HG02970 (cell line): ENCODE measurements around the gene KCNJ16.

Experiments
- ATAC-seq: cut with Tn5 transposase; IDR thresholded peaks from one replicate; pipeline ENCODE4 v1.9.1; 2021; ENCODE audit warnings: mild to moderate bottlenecking, moderate library complexity, moderate number of reproducible peaks; ENCODE audit not compliant: unreplicated experiment, low FRiP score

The KCNJ16 gene

DNA sequence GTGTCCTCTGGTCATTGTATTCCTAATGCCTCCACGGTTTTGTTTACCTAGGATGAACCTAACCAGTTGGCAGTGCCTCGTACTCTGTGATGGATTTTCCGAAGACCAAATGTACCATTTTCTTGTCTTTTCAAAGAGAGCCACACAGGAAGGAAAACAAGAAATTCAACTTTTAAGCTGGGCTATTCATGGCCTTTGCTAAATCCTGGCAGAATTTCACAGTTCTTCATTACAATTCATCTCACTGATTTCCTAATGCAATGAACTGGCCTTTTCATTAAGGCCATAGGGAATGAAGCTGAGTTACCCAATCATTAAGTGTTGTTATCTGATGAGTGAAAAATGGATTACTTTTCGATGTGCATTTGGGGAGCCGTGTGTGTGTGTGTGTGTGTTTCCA is 7.9 kb upstream of the KCNJ16 start:
- no peak for ATAC-seq

DNA sequence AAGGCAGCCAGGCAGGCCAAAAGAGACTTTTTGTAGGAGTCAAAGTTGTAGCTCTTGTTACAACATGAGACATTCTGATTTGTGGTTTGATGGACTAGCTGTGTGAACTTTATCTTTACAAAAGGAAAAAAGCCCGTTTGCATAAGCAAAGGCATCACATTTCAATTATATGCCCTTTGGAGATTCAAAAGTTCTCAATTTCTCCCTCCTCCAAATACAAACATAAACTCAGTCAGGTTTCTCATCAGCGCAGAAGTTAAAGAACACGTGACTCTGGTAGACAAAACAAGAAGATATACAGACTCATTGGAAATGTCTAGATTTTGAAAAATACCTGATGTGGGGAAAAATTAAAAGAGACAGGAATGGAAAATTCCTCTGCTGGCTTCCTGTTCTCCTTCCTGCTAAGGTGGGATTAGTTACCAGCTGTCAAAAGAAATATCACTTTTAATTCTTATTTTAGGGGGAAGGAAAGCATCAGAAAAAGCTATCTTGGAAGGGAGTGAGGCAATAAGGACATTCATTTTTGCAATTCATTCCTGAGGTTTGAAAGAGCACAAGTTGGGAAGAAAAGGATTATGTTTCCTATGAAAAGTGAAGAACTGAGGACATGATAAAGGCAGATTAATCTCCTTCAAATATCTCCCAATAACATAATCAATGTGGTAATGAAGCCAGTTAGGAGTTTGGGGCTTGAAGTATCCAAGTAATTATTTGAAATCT is 4.6 kb upstream of the KCNJ16 start:
- no peak for ATAC-seq

DNA sequence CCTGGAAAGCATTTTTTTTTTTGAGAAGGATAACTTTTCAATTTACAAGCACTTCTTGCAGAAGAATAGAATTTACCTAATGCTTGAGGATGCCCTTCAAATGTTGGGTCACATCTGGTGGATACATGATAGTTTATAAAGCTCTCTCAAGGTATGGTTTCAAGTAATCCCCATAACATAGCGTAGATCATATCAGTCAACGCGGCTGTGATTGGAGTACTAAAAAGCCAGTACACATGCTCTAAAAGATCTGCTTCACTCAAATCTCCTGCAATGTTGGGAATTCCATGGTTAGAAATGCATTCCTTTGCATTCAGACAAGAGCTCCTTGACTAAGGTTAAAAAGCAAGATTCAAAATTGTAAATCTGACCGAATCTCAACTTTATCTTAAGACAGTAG is 3.9 kb upstream of the KCNJ16 start:
- ATAC-seq = no peak

DNA sequence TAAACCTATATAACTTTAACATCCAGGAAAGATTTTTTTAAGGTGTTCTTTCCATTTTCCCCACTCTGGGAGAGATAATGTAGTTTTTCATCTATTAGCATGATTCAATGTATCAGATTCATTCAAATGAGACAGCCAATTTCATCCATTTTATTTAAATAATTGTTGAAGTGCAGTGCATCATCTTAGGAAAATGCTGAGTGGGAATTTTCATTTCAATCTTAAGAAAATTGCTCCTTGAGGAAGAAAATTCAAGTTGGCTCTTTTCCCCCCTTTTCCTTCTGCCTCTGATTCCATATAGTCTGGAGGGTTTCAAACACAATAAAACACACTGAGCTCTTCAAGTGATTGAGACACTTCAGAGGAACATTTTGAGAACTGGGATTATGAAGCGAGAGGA is 3.4 kb upstream of the KCNJ16 start:
- no peak for ATAC-seq

DNA sequence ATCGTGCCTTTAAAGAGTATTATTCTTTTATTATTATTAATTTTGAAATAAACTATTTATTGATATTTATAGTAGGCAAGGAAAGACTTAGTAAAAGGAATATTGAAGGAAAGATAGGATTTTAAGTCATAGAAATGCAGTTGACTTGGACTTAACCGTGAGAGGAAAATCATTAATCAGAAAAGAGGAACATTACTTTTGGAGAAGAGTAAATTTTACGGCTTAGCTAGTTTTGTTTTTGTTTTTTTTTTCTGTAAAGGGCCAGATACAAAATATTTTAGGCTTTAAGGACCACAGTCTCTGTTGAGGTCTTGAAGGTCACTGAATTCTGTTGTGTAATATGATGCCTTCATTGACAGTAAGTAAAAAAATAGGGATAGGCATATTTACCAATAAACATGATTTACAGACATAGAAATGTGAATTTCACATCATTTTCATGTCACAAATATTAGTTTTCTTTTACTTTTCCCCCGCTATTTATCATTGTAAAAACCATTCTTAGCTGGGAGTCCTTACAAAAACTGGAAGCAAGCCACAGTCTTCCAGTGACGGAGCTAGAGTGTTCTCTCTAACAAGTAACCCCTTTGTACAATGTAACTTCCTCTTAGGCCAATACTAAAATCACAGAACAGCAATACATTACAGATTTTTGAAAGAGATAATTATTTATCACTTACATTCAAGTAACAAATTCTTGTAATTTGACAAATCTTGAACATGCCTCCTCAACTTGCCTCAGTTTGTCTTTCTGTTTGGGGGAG is 2.3 kb upstream of the KCNJ16 start:
- no peak for ATAC-seq

DNA sequence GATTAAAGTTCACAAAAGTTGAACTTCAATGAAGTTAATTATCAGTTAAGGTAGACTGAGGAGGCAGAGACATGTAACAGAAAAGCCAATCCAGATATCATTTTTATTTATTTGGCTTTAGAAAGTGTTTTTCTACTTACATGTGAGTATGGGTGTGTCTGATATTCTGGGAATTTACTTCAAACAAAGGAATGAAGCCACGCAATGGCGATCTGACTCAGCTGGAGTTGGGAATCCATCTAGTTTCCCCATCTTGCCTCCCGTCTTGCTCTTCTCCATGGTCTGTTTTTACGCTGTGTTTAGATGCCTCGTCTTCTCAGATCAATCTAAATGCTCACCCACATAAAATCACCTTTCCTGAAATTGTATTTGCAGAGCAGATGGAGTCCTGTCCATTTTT is 1.7 kb upstream of the KCNJ16 start:
- ATAC-seq = no peak

DNA sequence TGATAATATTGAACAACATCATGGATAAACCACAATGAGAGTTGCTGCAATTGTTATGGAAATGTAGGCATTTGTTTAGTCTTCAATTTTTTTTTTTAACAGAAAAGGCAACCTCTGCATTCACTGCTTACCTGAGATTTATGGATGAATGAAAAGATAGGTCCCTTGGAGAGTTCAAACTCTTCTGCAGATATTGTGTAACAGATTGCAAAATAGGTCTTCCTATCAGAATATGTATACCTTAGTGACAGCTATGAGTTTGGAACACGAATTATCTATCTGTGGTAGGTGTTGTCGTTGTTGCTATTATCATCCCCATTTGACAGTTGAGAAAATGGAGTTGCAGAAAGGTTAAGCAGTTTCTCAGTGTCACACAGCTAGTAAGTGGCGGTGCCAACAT is 1.2 kb upstream of the KCNJ16 start:
- no peak for ATAC-seq

DNA sequence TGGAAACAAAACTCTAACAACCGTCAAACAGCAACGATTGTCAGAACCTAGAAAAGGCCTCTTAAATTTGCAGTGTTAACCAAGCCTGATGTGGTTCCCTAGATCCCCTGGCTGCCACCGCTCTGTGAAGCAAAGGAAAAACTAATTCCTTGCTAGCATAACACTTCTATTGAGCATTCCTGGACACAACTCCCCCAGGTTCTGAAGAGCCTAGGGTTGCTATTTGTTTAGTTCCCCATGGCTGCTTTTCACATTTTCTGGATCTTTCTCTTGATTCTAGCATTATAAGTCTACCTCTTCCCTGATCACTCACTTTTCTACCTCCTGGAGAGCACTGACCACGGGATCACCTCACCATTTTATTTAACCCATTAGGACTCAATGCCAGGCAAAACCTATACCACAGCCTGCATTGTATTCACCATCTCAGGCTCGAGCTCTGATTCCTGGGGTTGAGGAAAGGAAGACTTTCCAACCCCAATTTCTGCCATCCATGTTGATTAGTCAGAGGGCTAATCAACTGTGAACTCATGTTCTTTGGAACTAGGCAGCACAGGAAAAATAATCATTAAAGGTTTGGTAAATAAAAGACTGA is 692 bp upstream of the KCNJ16 start:
- ATAC-seq = no peak

DNA sequence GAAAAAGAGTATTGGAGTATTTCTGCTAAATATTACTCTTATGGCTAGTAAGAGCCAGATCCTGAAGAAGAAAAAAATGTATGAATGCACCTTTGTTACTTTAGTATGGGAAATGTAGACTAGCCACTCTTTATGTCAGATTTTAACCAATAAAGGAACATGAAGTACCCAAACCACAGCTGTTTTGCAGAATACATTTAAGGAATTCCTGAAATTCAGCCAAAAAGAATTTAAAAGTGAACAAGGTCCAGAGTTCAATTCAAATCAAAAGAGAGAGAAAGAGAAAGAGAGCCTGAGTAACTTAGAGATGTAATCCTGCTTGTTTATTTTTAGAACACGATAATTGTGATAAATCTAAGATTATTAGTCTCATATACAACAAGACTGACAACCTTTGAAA is 1.2 kb downstream of the KCNJ16 start:
- ATAC-seq = no peak

DNA sequence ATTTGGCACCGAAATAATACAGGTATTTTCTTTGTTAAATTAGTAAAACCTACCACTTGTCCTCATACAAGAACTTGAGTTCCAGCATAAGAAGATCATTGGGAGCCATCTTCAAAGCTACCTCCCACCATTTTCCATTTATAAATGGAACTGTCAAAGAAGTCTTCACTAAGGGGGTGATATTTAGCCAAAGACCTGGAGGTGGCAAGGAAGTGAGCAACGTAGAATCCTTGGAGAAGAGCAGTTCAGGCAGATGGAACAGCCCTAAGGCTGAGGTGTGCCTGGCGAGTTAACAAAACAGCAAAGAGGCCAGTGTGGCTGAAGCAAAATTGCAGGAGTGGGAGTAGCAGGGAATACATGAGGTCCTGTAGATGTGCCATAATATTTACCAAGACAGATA is 1.8 kb downstream of the KCNJ16 start:
- ATAC-seq = no peak

DNA sequence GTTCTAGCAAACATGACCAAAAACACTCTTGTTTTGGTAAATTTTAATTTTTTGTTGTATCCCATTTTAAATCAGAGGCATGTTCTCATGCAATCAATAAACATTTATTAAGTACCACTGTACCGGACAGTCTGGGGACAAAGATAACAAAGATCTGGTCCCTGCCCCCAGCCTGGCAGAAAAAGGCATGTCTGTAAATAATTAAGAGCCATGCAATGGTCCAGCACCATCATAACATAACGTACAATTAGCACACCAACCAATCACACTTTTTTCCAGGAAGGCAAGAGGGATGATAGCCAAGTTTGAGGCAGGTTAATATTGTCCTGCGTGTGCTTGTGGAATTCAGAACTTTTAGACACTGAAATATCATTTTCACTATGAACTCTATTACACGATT is 3.5 kb downstream of the KCNJ16 start:
- ATAC-seq = no peak

DNA sequence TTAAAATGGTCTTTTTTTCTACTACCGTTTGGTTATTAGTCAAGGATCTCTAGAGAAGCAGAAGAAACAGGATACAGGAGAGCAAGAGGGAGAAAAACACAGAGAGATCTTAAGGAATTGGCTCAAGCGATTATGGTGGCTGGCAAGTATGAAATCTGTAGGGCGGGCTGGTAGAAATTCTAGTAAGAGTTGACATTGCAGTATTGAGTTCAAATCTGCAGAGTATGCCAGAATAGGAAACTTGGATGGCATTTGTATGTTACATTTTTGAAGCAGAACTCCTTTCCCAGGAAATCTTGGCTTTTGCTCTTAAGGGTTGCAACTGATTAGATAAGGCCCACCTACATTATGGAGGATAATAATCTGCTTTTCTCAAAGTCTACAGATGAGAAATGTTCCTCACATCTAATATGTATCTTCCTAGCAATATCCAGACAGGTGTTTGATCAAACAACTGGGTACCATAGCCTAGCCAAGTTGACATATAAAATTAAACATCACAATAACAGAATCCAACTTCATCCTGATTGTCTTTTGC is 4.0 kb downstream of the KCNJ16 start:
- no peak for ATAC-seq

DNA sequence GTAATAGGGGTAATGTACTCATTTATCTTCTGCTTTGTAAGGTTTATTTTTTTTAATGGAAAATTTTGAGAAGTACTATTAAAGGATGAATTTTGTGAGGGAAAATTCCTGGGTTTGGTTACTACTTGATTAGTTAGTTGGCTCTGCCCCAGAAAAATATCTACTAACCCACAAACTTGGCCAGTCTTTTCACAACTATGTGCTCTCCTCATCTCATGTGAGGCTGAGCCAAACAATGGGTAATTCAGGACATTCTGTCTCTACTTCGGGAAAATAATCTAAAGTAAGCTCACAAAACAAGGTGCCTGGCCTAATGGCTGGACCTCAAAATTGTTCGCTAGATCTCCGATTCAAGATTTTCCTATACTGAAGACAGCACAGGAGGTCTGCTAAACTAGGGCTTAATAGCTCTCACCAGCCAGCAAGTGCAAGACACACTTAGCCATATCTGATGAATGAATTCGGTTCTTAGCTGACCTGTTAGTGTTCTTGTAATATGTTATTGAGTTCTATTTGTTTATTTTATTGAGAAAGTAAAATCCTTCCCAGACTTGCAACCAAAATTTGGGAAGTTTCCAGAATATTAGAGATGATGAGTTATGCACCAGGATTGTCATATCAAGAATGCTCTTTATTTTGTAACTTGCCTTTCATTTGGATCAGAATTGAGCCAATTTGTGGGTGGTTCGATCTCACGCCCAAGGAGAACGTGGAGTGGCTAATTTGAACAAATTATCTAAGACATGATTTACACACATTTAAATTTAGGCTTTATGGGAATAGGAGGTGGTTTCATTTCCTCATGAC is 5.7 kb downstream of the KCNJ16 start:
- no peak for ATAC-seq

DNA sequence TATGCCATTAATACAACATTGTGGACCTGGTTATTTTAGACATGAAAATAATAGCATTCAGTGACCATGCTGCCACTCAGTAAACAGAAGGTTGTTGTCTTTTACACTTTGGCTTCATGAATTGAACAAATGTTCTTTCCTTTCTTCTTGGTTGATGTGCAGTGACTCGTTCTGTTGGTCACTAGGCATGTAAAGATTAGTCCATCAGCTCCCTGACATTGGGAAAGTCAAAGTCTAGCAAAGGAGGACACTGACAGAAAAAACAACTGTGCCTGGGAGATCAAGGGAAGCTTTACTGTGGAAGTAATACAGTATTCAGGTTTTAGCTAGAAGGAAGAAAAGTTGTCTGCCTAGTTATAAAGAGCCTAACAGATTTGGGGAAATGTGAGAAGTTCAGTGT is 6.9 kb downstream of the KCNJ16 start:
- ATAC-seq = no peak

DNA sequence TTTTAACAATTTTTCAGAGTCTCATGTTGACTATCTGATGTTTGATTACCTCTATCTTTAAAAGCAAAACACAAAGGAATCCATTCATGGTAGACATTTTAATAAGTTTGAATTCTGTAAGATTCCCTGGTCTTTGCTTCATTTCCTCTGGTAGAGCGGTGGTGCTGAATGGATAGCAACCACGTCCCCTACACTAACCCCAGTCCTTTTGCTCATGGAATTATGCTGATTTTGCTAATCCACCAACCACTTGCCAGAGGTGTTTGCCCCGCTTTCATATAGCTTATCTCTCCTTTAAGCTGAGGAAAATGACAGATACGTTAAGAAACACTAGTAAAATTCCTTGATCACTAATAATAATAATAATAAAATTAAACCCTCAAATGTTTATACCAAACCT is 9.5 kb downstream of the KCNJ16 start:
- ATAC-seq = no peak

DNA sequence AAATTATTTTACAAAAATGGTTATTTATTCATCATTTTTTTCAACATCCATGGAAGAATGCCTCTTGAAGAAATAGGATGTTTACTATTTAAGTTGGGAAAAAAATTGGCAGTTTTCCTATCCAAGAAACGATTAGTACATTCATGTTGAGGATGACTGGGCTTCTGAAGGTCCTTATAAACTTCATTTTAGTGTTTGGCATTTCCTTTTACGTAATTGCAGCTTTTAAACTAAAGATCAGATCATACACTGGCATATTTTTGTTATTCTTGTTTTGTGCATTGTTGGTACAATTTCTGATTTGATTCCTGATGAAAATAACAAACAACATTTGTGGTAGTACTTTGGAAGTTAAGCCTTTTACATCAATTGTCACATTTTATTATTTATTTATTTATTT is 11.5 kb downstream of the KCNJ16 start:
- no peak for ATAC-seq

DNA sequence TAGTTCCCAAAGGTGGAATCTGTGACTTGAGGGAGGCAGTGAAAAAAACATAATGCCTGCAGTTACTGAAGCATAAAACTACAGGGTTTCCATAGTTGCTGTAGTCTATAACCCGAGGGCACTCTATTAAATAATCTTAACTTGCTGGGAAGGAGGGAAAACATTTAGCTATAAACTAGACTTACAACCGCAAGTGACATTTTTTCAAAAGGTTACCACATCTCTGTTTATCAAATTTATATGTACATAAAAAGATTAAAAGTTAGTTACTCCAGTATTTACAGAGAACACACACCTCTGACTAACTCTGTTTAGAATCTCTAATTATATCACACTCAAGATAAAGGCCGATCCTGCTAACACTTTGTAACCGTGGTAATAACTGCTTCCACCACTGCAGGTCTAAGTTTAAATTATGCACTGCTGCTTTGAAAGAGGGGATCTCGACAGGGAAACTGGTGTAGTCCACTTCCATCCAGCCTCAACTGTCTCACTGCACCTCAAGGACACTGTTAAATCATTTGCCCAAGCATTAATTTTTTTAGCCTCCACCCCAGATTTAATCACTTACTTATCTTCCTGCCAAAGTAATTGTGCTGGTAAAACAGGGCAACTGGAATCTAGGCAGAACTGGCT is 14.6 kb downstream of the KCNJ16 start:
- no peak for ATAC-seq

DNA sequence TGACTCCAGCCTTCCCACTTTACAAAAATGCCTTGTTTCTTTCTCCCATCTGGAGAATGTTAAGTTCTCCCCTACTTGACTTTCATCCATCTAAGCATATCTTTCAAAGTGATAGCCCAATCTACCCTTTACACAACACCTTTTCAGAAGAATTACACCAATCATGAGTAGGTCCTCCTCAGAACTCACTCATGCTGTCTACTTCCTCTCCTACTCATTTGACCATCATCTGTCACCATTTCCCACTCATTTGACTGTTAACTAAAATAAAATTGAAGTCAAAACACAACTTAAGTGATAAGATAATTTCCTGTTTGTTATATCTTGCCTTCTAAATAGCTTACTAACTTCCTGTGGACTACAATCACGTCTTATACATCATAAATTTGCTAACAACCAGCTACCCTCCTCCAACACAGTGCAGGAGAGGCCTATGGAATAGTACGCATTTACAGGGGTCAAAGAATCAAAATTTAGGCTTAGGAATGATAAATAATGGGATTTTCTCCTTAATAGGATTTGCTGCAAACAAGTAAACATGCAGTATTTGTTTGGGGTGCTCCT is 16.1 kb downstream of the KCNJ16 start:
- ATAC-seq = no peak

DNA sequence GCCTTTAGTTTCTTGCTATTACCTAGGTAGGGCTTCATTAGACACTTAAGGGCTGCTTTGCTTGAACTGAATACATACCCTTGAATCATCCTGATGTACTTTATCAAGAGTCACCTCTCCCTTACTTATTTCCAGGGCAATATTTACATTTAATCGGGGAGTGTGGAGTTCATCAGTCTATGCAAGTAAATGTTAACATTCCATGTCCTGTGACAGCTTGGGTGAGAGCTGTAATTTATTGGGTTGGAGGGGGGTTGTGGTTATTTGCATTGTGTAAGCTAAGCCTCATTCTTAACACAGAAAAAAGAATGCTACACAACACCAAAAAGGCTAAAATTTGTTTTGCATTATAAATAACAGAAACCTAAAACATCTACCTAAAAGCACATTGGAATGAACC is 16.7 kb downstream of the KCNJ16 start:
- ATAC-seq = no peak

DNA sequence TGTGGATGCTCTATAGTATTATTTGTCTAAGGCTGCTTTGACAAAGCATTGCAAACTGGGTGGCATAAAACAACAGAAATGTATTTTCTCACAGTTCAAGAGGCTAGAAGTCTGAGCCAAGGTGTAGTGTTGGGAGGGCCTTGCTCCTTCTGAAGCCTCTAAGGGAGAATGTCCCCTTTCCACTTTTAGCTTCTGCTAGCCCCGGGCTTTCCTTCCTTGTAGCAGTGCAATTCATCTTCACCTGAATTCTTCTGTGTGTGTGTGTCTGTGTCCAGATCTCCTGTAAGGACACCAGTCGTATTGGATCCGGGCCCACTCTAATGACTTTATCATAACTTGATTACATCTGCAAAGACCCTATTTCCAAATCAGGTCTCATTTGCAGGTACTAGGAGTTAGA is 18.1 kb downstream of the KCNJ16 start:
- ATAC-seq = no peak
